ENCODE measurements around the gene SLC22A31. TPM values are rescaled to one million over a fixed set of nuclear protein-coding genes. Genes with fewer than 3 reads are reported as not detected.

The SLC22A31 gene
- total and polyA plus RNA-seq, 2 donors (not counting 3 experiments of a cell fraction or from before 2014, with no cell fraction given): 1.0 TPM; not detected in 1

- no peaks in the 10 kb centered on the region for H4K20me1 ChIP-seq (replicated peaks; ENCODE audit: control insufficient read depth, extremely low read depth, insufficient read depth, low read length)
- no TSS peak for BruUV-seq (replicated peaks)
- H3K4me1 ChIP-seq (ENCODE audit: control insufficient read depth, extremely low read depth, insufficient read depth, low read length): no peaks in the 10 kb centered on the region
- intact Hi-C loops (cut with micrococcal nuclease): no loop called here
- H3K79me2 ChIP-seq (ENCODE audit: control insufficient read depth, insufficient read depth, low read length): no peaks in the 10 kb centered on the region
- FAIRE-seq (no peak), DNase-seq (ENCODE audit: low read depth, low spot score) (no peak)
- TF ChIP-seq MAX (IDR thresholded peaks at IDR 0.05; ENCODE audit: insufficient read depth, insufficient read length) (no peak), MYC (IDR thresholded peaks at IDR 0.05; ENCODE audit: low read depth, low read length) (no peak), POLR2A (IDR thresholded peaks at IDR 0.05; ENCODE audit: low read depth, low read length) (no peak), FOS (IDR thresholded peaks at IDR 0.05; ENCODE audit: borderline replicate concordance, insufficient read depth, low read length) (no peak), CTCF (IDR thresholded peaks at IDR 0.05; ENCODE audit: extremely low read depth in 1 of 2, insufficient read depth in 1 of 2, low read depth in 1 of 2, low read length in 2 of 2) (no peak), POLR2AphosphoS5 (IDR thresholded peaks at IDR 0.05; ENCODE audit: insufficient read depth, low read depth, low read length) (no peak), GATA2 (IDR thresholded peaks at IDR 0.05; ENCODE audit: insufficient read depth, insufficient read length, low read depth, low read length) (no peak), JUN (IDR thresholded peaks at IDR 0.05; ENCODE audit: borderline replicate concordance, insufficient read depth, insufficient read length, low read depth) (no peak), EZH2 (IDR thresholded peaks at IDR 0.05; ENCODE audit: borderline replicate concordance, low read depth, low read length, severe bottlenecking) (no peak)
- no peaks in the 10 kb centered on the region for H3K9me3 ChIP-seq (replicated peaks; ENCODE audit: control insufficient read depth, insufficient read depth, low read length)
- no peaks in the 10 kb centered on the region for H3K9me1 ChIP-seq (replicated peaks; ENCODE audit: control insufficient read depth, extremely low read depth, insufficient read depth, low read length)
- no peaks in the 10 kb centered on the region for H3K36me3 ChIP-seq (ENCODE audit: control insufficient read depth in 2 of 2, extremely low read depth in 1 of 2, insufficient read depth in 2 of 2, low read length in 2 of 2)
- H3K27me3 ChIP-seq (ENCODE audit: control insufficient read depth in 2 of 2, insufficient read depth in 2 of 2, low read length in 2 of 2): no peaks in the 10 kb centered on the region
- H3K27ac ChIP-seq (ENCODE audit: insufficient read depth, low read depth, low read length): no peak overlapping the region
- no peak overlapping the region for H3K4me2 ChIP-seq (ENCODE audit: insufficient read depth, low read length)
- H2AFZ ChIP-seq (ENCODE audit: low read depth, low read length): no peak overlapping the region
- POLR2A ChIA-PET: no interaction called here
- CTCF ChIA-PET: no interaction called here
- H3K4me3 ChIP-seq (replicated peaks in 1 of 3; ENCODE audit: insufficient read depth in 1 of 3, low read depth in 1 of 3, low read length in 3 of 3): no peak overlapping the region
- dilution Hi-C loops (cut with MboI; ENCODE audit: extremely low pct_ligation_motif_present, low sequenced_read_pairs): no loop called here
- no peak overlapping the region for H3K9ac ChIP-seq (replicated peaks; ENCODE audit: extremely low read depth, insufficient read depth, low read length)
Measured at GRCh38 chr16:89157778-89158177, 42.6 kb downstream of the SLC22A31 start.

Measured in endothelial cell of umbilical vein (primary cell).